IMR-90 (cell line): ENCODE measurements around the gene OR9A4. TPM values are rescaled to one million over a fixed set of nuclear protein-coding genes. Genes with fewer than 3 reads are reported as not detected.

Experiments used
- ATAC-seq: fragments of 200-7000 bp; cut with Tn5 transposase; 2 replicates; pipeline ENCODE4 v1.9.1; 2020; ENCODE audit warnings: low read depth, mild to moderate bottlenecking, moderate library complexity
- BruUV-seq: library from RNA; stranded (reverse); fragments of 400-500 nt; replicated peaks from 2 replicates; lab custom pipeline; 2021; lab: Mats Ljungman, UMichigan
- CTCF ChIA-PET: fragments of 300-600 bp; formaldehyde crosslinking; extraction: SDS; loops from one replicate; lab custom pipeline; 2021; ENCODE audit warnings: antibody characterized with exemption; lab: Yijun Ruan, JAX
- POLR2A ChIA-PET: fragments of 300-600 bp; sonication (Branson Sonifier 250); formaldehyde crosslinking; loops from one replicate; lab custom pipeline; 2022; ENCODE audit warnings: antibody characterized with exemption; ENCODE audit not compliant: unreplicated experiment; lab: Charles Lee
- DNase-seq: peaks from one replicate; pipeline ENCODE4 v3.0.0; 2013
- H2AFZ ChIP-seq: replicated peaks from 2 replicates; pipeline ENCODE3; 2013; ENCODE audit warnings: low read length, mild to moderate bottlenecking; ENCODE audit not compliant: poor library complexity
- H2AK5ac ChIP-seq: 2 replicates; pipeline ENCODE4 v1.6.1; 2013; ENCODE audit warnings: low read depth, low read length, inconsistent platforms
- H2AK9ac ChIP-seq: replicated peaks from 2 replicates; pipeline ENCODE3; 2013; ENCODE audit warnings: mild to moderate bottlenecking, low read depth, low read length, moderate library complexity; ENCODE audit not compliant: poor library complexity
- H2BK120ac ChIP-seq: 2 replicates; pipeline ENCODE4 v1.6.1; 2013; ENCODE audit warnings: low read depth, low read length, inconsistent platforms
- H2BK15ac ChIP-seq: 3 replicates; pipeline ENCODE4 v1.6.1; 2013; ENCODE audit warnings: low read depth, low read length, inconsistent platforms
- H2BK20ac ChIP-seq: 2 replicates; pipeline ENCODE4 v1.6.1; 2013; ENCODE audit warnings: low read depth, mild to moderate bottlenecking, inconsistent platforms, low read length, moderate library complexity
- H2BK5ac ChIP-seq: 2 replicates; pipeline ENCODE4 v1.6.1; 2013; ENCODE audit warnings: mild to moderate bottlenecking, low read depth, low read length, inconsistent platforms; ENCODE audit not compliant: poor library complexity, severe bottlenecking
- H3K14ac ChIP-seq: replicated peaks from 2 replicates; pipeline ENCODE4 v1.6.1; 2013; ENCODE audit warnings: low read depth, low read length, inconsistent platforms
- H3K18ac ChIP-seq: 2 replicates; pipeline ENCODE4 v1.6.1; 2013; ENCODE audit warnings: low read depth, low read length, control low read depth
- H3K23ac ChIP-seq: 2 replicates; pipeline ENCODE4 v1.6.1; 2013; ENCODE audit warnings: low read depth, low read length, inconsistent platforms
- H3K27ac ChIP-seq: 2 replicates; pipeline ENCODE4 v1.5.1; 2013; ENCODE audit warnings: mild to moderate bottlenecking, control low read depth, low read length; ENCODE audit not compliant: insufficient read depth
- H3K27me3 ChIP-seq: 2 replicates; pipeline ENCODE4 v1.6.1; 2013; ENCODE audit warnings: low read length; ENCODE audit not compliant: control insufficient read depth, insufficient read depth
- H3K36me3 ChIP-seq: 2 replicates; pipeline ENCODE4 v1.6.1; 2013; ENCODE audit warnings: low read length, mixed read lengths; ENCODE audit not compliant: control insufficient read depth, insufficient read depth
- H3K4ac ChIP-seq: 2 replicates; pipeline ENCODE4 v1.6.1; 2013; ENCODE audit warnings: low read depth, low read length, inconsistent platforms
- H3K4me1 ChIP-seq: 2 replicates; pipeline ENCODE4 v1.6.1; 2013; ENCODE audit warnings: low read length, mixed read lengths; ENCODE audit not compliant: control insufficient read depth, insufficient read depth
- H3K4me2 ChIP-seq: 2 replicates; pipeline ENCODE4 v1.6.1; 2013; ENCODE audit warnings: low read depth, mild to moderate bottlenecking, control low read depth, low read length, moderate library complexity
- H3K4me3 ChIP-seq: 2 replicates; pipeline ENCODE4 v1.5.1; 2013; ENCODE audit warnings: low read depth, mild to moderate bottlenecking, control low read depth, low read length, moderate library complexity; ENCODE audit not compliant: insufficient read depth
- H3K56ac ChIP-seq: 2 replicates; pipeline ENCODE4 v1.6.1; 2013; ENCODE audit warnings: low read length, inconsistent platforms; ENCODE audit not compliant: insufficient read depth; ENCODE audit errors: extremely low read depth
- H3K79me1 ChIP-seq, 2 experiments: 2 replicates each; pipeline ENCODE4 v1.6.1; 2013; ENCODE audit warnings: low read length in 2 of 2, inconsistent platforms in 1 of 2, low read depth in 1 of 2
- H3K9ac ChIP-seq: 2 replicates; pipeline ENCODE4 v1.6.1; 2013; ENCODE audit warnings: low read depth, low read length, control low read depth
- H3K9me1 ChIP-seq: 2 replicates; pipeline ENCODE4 v1.6.1; 2013; ENCODE audit warnings: low read length, inconsistent platforms; ENCODE audit not compliant: insufficient read depth
- H3K9me3 ChIP-seq: 2 replicates; pipeline ENCODE4 v1.6.1; 2013; ENCODE audit warnings: low read length; ENCODE audit not compliant: control insufficient read depth, insufficient read depth
- H4K20me1 ChIP-seq: 2 replicates; pipeline ENCODE4 v1.6.1; 2013; ENCODE audit warnings: low read length, inconsistent platforms; ENCODE audit not compliant: insufficient read depth
- H4K5ac ChIP-seq: 2 replicates; pipeline ENCODE4 v1.6.1; 2013; ENCODE audit warnings: mild to moderate bottlenecking, low read depth, low read length, control low read depth
- H4K8ac ChIP-seq, 2 experiments: 2 replicates each; pipeline ENCODE4 v1.6.1; 2013; ENCODE audit warnings: low read depth in 2 of 2, low read length in 2 of 2, control low read depth in 1 of 2, inconsistent platforms in 1 of 2
- H4K91ac ChIP-seq: 2 replicates; pipeline ENCODE4 v1.6.1; 2013; ENCODE audit warnings: low read depth, low read length, inconsistent platforms; ENCODE audit not compliant: insufficient read depth
- FOS ChIP-seq: fragments of 150-350 bp; IDR thresholded peaks from 2 replicates; pipeline ENCODE4 v1.6.1; 2016; ENCODE audit warnings: low read depth, low read length
- RCOR1 ChIP-seq: IDR thresholded peaks from 2 replicates; pipeline ENCODE4 v1.6.1; 2012; ENCODE audit warnings: mild to moderate bottlenecking, low read length, improper control_type of control experiment; ENCODE audit not compliant: insufficient replicate concordance
- SMC3 ChIP-seq: fragments of 150-350 bp; IDR thresholded peaks from 2 replicates; pipeline ENCODE4 v1.6.1; 2016; ENCODE audit warnings: low read depth, mild to moderate bottlenecking, antibody characterized with exemption, low read length, moderate library complexity
- WGBS, 2 experiments: methylation state at CpG; one replicate each; pipeline versions ENCODE4 v1.1.5 to v1.1.7; 2013; ENCODE audit warnings: missing lambda C conversion rate in 2 of 2; ENCODE audit not compliant: insufficient read length in 1 of 2; ENCODE audit errors: extremely low coverage in 2 of 2; 5-methylcytosine and 5-hydroxymethylcytosine counted together
- dilution Hi-C: fragments of 300-500 bp; cut with HindIII; formaldehyde crosslinking; loops from one replicate; pipeline ENCODE4 v1.14.3; 2018; ENCODE audit warnings: low sequenced_read_pairs; ENCODE audit not compliant: unreplicated experiment
- in situ Hi-C: fragments of 300-500 bp; cut with MboI; formaldehyde crosslinking; loops from 3 replicates; pipeline ENCODE4 v1.14.3; 2019; ENCODE audit warnings: low sequenced_read_pairs, inconsistent platforms, mixed read lengths
- intact Hi-C: fragments of 100-400 bp; cut with micrococcal nuclease; formaldehyde crosslinking; loops from 2 replicates; pipeline ENCODE4 v1.10.0; 2022
- polyA plus RNA-seq, 3 experiments: library from polyadenylated mRNA; depleted of rRNA; stranded (reverse); fragments of >200 nt; gene quantifications; 2 replicates each; pipeline ENCODE4 v1.2.3, GENCODE V29; 2012; ENCODE audit warnings: low replicate concordance in 1 of 3
- total RNA-seq: library from RNA; depleted of rRNA; stranded (reverse); fragments of >200 nt; gene quantifications from 2 replicates; pipeline ENCODE4 v1.2.3, GENCODE V29; 2012

OR9A4 gene
- total and polyA plus RNA-seq, 2 of the 4 experiments (the other 2 are of a cell fraction), result not detected

GRCh38 chr7:141906285-141906684, 9.9 kb upstream of the OR9A4 start:
- CTCF ChIA-PET, result no interaction called here
- dilution Hi-C loops, result no loop called here

More at GRCh38 chr7:141906285-141906684, 9.9 kb upstream of the OR9A4 start:
- Histone ChIP-seq H3K4me2 (no peak overlapping the region), H3K9me1 (no peaks in the 10 kb centered on the region), H3K4me3 (no peak overlapping the region), H3K4ac (no peak overlapping the region), H4K91ac (no peak overlapping the region), H3K4me1 (no peaks in the 10 kb centered on the region), H3K27ac (no peak overlapping the region), H3K9me3 (peaks cover 12% of the 10 kb centered on the region; the same call in 1 of the 2 replicates), H2AK9ac (no peak overlapping the region), H3K23ac (no peak overlapping the region), H2BK15ac (no peak overlapping the region), H2BK5ac (no peak overlapping the region), H2BK20ac (no peak overlapping the region), H4K20me1 (no peaks in the 10 kb centered on the region), H3K56ac (no peak overlapping the region), H2BK120ac (no peak overlapping the region), H3K36me3 (no peaks in the 10 kb centered on the region), H2AK5ac (no peak overlapping the region), H2AFZ (no peak overlapping the region), H3K79me1 (no peaks in the 10 kb centered on the region), H4K8ac (no peak overlapping the region), H3K27me3 (no peaks in the 10 kb centered on the region), H3K14ac (no peak overlapping the region), H3K18ac (no peak overlapping the region), H4K5ac (no peak overlapping the region), H3K9ac (no peak overlapping the region)
- WGBS, 2 experiments, result no CpG with 5 or more reads among the region's 4 CpGs
- DNase-seq (no peak), ATAC-seq (no peak)
- BruUV-seq, result no TSS peak
- POLR2A ChIA-PET, result no interaction called here
- in situ Hi-C loops, result no loop called here
- TF ChIP-seq FOS (no peak), SMC3 (no peak), RCOR1 (no peak)
- intact Hi-C loops, result no loop called here
